GM19351 (cell line): ENCODE data around the gene HOXD10.

Experiments
- ATAC-seq: cut with Tn5 transposase; IDR thresholded peaks from one replicate; pipeline ENCODE4 v1.9.1; 2021; ENCODE audit warnings: mild to moderate bottlenecking, moderate library complexity; ENCODE audit not compliant: unreplicated experiment

Gene HOXD10

GRCh38 chr2:176160986-176161824, 44.6 kb downstream of the HOXD10 start:
- ATAC-seq: no peak

GRCh38 chr2:176161825-176162626, 45.4 kb downstream of the HOXD10 start:
- no peak for ATAC-seq

GRCh38 chr2:176162911-176163671, 46.5 kb downstream of the HOXD10 start:
- ATAC-seq: no peak

GRCh38 chr2:176163672-176164056, 47.1 kb downstream of the HOXD10 start:
- ATAC-seq: no peak

GRCh38 chr2:176164201-176164600, 47.6 kb downstream of the HOXD10 start:
- no peak for ATAC-seq

- no peak for ATAC-seq
Observed at GRCh38 chr2:176164611-176165369, 48.2 kb downstream of the HOXD10 start.

GRCh38 chr2:176165370-176166050, 48.9 kb downstream of the HOXD10 start:
- ATAC-seq: no peak

GRCh38 chr2:176166272-176166671, 49.7 kb downstream of the HOXD10 start:
- ATAC-seq: no peak

- no peak for ATAC-seq
Observed at GRCh38 chr2:176167398-176167797, 50.8 kb downstream of the HOXD10 start.

- ATAC-seq: no peak
Observed at GRCh38 chr2:176169181-176169580, 52.6 kb downstream of the HOXD10 start.
